GM23338 (cell line): ENCODE data around the gene ARPP21. TPM values are rescaled to one million over a fixed set of nuclear protein-coding genes. Genes with fewer than 3 reads are reported as not detected.
A peak's percentile ranks its signal among the peaks of the same experiment; 100 is the strongest.

ENCODE experiments used
- ATAC-seq: fragments of 200-7000 bp; cut with Tn5 transposase; 3 replicates; pipeline ENCODE4 v1.9.1; 2020
- DNase-seq: peaks from one replicate; pipeline ENCODE4 v3.0.0-alpha.2; 2015; ENCODE audit warnings: low spot score
- H2AFZ ChIP-seq: fragments of 200-600 bp; sonication (generic); 2 replicates; pipeline ENCODE4 v1.8.0; 2016; ENCODE audit warnings: antibody characterized with exemption, mild to moderate bottlenecking, moderate library complexity
- H3F3A ChIP-seq: fragments of 200-600 bp; sonication (generic); replicated peaks from 2 replicates; pipeline ENCODE4 v1.8.0; 2017; ENCODE audit warnings: antibody characterized with exemption, mixed run types, low read depth
- H3K27ac ChIP-seq: fragments of 200-600 bp; sonication (generic); 2 replicates; pipeline ENCODE4 v1.6.1; 2016; ENCODE audit warnings: low read depth
- H3K27me3 ChIP-seq: fragments of 200-600 bp; sonication (generic); 2 replicates; pipeline ENCODE4 v1.8.0; 2016; ENCODE audit warnings: mild to moderate bottlenecking, mixed run types, moderate library complexity; ENCODE audit not compliant: insufficient read depth
- H3K36me3 ChIP-seq: fragments of 200-600 bp; sonication (generic); 2 replicates; pipeline ENCODE4 v1.8.0; 2016; ENCODE audit warnings: mild to moderate bottlenecking; ENCODE audit not compliant: insufficient read depth
- H3K4me1 ChIP-seq: fragments of 200-600 bp; sonication (generic); 2 replicates; pipeline ENCODE4 v1.8.0; 2016; ENCODE audit warnings: mild to moderate bottlenecking, moderate library complexity; ENCODE audit not compliant: insufficient read depth
- H3K4me2 ChIP-seq: fragments of 200-600 bp; sonication (generic); 2 replicates; pipeline ENCODE4 v1.7.1; 2017; ENCODE audit warnings: mixed run types
- H3K4me3 ChIP-seq: fragments of 200-600 bp; sonication (generic); 2 replicates; pipeline ENCODE4 v1.6.1; 2016; ENCODE audit warnings: mixed run types
- H3K79me2 ChIP-seq: fragments of 200-600 bp; sonication (generic); replicated peaks from 2 replicates; pipeline ENCODE4 v1.8.0; 2017; ENCODE audit warnings: mild to moderate bottlenecking; ENCODE audit not compliant: insufficient read depth
- H3K9me2 ChIP-seq: fragments of 200-600 bp; sonication (generic); 2 replicates; pipeline ENCODE4 v1.8.0; 2017; ENCODE audit not compliant: insufficient read depth
- H4K20me1 ChIP-seq: fragments of 200-600 bp; sonication (generic); replicated peaks from 2 replicates; pipeline ENCODE4 v1.8.0; 2017; ENCODE audit warnings: mild to moderate bottlenecking; ENCODE audit not compliant: insufficient read depth
- H3K27ac Mint-ChIP-seq: 2 replicates; pipeline ENCODE4 v1.8.0; 2020; ENCODE audit warnings: inconsistent platforms, mild to moderate bottlenecking, moderate library complexity, mixed read lengths
- H3K27me3 Mint-ChIP-seq: 3 replicates; pipeline ENCODE4 v1.8.0; 2022; ENCODE audit warnings: low read depth, mild to moderate bottlenecking, moderate library complexity, mixed read lengths, inconsistent platforms; ENCODE audit not compliant: insufficient read depth, poor library complexity
- H3K36me3 Mint-ChIP-seq: 3 replicates; pipeline ENCODE4 v1.8.0; 2021; ENCODE audit warnings: low read depth, mild to moderate bottlenecking, inconsistent platforms, moderate library complexity, mixed read lengths
- H3K4me1 Mint-ChIP-seq: 3 replicates; pipeline ENCODE4 v1.8.0; 2020; ENCODE audit warnings: mild to moderate bottlenecking, inconsistent platforms, mixed read lengths
- H3K4me3 Mint-ChIP-seq: 3 replicates; pipeline ENCODE4 v1.8.0; 2021; ENCODE audit warnings: moderate library complexity, mild to moderate bottlenecking, inconsistent platforms, mixed read lengths
- H3K9me3 Mint-ChIP-seq: 3 replicates; pipeline ENCODE4 v1.8.0; 2020; ENCODE audit warnings: moderate library complexity, mild to moderate bottlenecking, inconsistent platforms, mixed read lengths
- CREB1 ChIP-seq: fragments of 250-450 bp; sonication (Bioruptor Pico); IDR thresholded peaks from 2 replicates; pipeline ENCODE4 v1.5.0; 2020; ENCODE audit warnings: low read depth, mild to moderate bottlenecking, moderate library complexity
- CTCF ChIP-seq, 2 experiments: fragments of 200-600 bp in 1 of 2; sonication (generic) in 1 of 2; conservative IDR thresholded peaks; 2 replicates each; pipeline versions ENCODE4 v1.5.1 to v1.6.1; 2016 to 2017; ENCODE audit warnings: antibody characterized with exemption in 2 of 2, low read depth in 2 of 2, mild to moderate bottlenecking in 2 of 2, moderate library complexity in 1 of 2
- ETS1 ChIP-seq: IDR thresholded peaks from 2 replicates; pipeline ENCODE4 v1.6.1; 2016; ENCODE audit warnings: antibody characterized with exemption
- EZH2 ChIP-seq: fragments of 200-600 bp; sonication (generic); IDR thresholded peaks from one replicate; pipeline ENCODE4 v1.8.0; 2017; ENCODE audit warnings: antibody characterized with exemption, mild to moderate bottlenecking, low read depth; ENCODE audit not compliant: unreplicated experiment
- EZH2phosphoT487 ChIP-seq: fragments of 200-600 bp; sonication (generic); IDR thresholded peaks from one replicate; pipeline ENCODE4 v1.8.1; 2018; ENCODE audit warnings: antibody characterized with exemption; ENCODE audit not compliant: unreplicated experiment
- JUNB ChIP-seq: IDR thresholded peaks from one replicate; pipeline ENCODE4 v1.6.1; 2016; ENCODE audit warnings: antibody characterized with exemption; ENCODE audit not compliant: unreplicated experiment
- NANOG ChIP-seq: IDR thresholded peaks from 2 replicates; pipeline ENCODE4 v1.6.1; 2016; ENCODE audit warnings: antibody characterized with exemption, borderline replicate concordance
- POLR2AphosphoS5 ChIP-seq: IDR thresholded peaks from 2 replicates; pipeline ENCODE4 v1.6.1; 2016; ENCODE audit warnings: antibody characterized with exemption, low read depth
- REST ChIP-seq: IDR thresholded peaks from one replicate; pipeline ENCODE4 v1.6.1; 2018; ENCODE audit warnings: antibody characterized with exemption; ENCODE audit not compliant: unreplicated experiment
- STAT1 ChIP-seq: IDR thresholded peaks from one replicate; pipeline ENCODE4 v1.6.1; 2016; ENCODE audit warnings: antibody characterized with exemption; ENCODE audit not compliant: unreplicated experiment
- ZNF331 ChIP-seq: fragments of 250-450 bp; sonication (Bioruptor Pico); IDR thresholded peaks from 2 replicates; pipeline ENCODE4 v1.5.0; 2020; ENCODE audit warnings: low read depth, mild to moderate bottlenecking, moderate library complexity
- polyA plus RNA-seq: library from polyadenylated mRNA; unstranded; fragments of >200 nt; fragmentation: Nextera tagmentation; extraction: Ambion mirVana; gene quantifications from 2 replicates; pipeline ENCODE4 v1.2.1, GENCODE V29; 2016
- total RNA-seq: library from RNA; depleted of rRNA; stranded (reverse); fragments of >200 nt; shearing (Covaris generic); gene quantifications from 2 replicates; pipeline ENCODE4 v1.2.3, GENCODE V29; 2014

ARPP21 gene
- total and polyA plus RNA-seq, 2 experiments from 2014 or later, result not detected

GRCh38 chr3:35777065-35777464 lies 137.7 kb downstream of the ARPP21 start (continued):
- no peak for TF ChIP-seq ETS1

GRCh38 chr3:35777563-35778554 lies 138.5 kb downstream of the ARPP21 start:
- H3K9me2 ChIP-seq, result no peaks in the 10 kb centered on the region; the same call in 1 of the 2 replicates
- H3K4me3 ChIP-seq, result no peak overlapping the region
- no peaks in the 10 kb centered on the region for H3F3A ChIP-seq
- H3K79me2 ChIP-seq, result no peaks in the 10 kb centered on the region
- Mint-ChIP-seq H3K4me1 (peaks cover 4% of the 10 kb centered on the region), H3K27me3 (no peaks in the 10 kb centered on the region), H3K9me3 (no peaks in the 10 kb centered on the region), H3K4me3 (no peak overlapping the region), H3K36me3 (no peaks in the 10 kb centered on the region), H3K27ac (no peak overlapping the region)
- ATAC-seq (peak; percentile 87), DNase-seq (peak; percentile 23)
- no peaks in the 10 kb centered on the region for H4K20me1 ChIP-seq
- no peak overlapping the region for H3K4me2 ChIP-seq
- no peaks in the 10 kb centered on the region for H3K4me1 ChIP-seq
- no peaks in the 10 kb centered on the region for H3K36me3 ChIP-seq
- no peaks in the 10 kb centered on the region for H3K27me3 ChIP-seq
- no peak overlapping the region for H3K27ac ChIP-seq
- H2AFZ ChIP-seq, result peak overlapping the region; percentile 48; the same call in 1 of the 2 replicates
- TF ChIP-seq ZNF331 (CRISPR knock-in tag) (no peak), EZH2 (no peak), NANOG (no peak), STAT1 (no peak), CREB1 (CRISPR knock-in tag) (no peak), POLR2AphosphoS5 (no peak), ETS1 (no peak), EZH2phosphoT487 (no peak), CTCF (conservative IDR thresholded peaks at IDR 0.05; ENCODE audit: low read depth in 2 of 2) (no peak), JUNB (no peak), REST (no peak)
